Kidney (tissue), 14 donors: ENCODE results near the gene PEAK1. TPM values are rescaled to one million over a fixed set of nuclear protein-coding genes. Genes with fewer than 3 reads are reported as not detected.

ENCODE experiments used
- DNase-seq, 5 donors: peaks; one replicate each; pipeline ENCODE4 v3.0.0-alpha.2; 2013 to 2020
- FAIRE-seq: peaks from 2 replicates; lab custom pipeline; 2012; peaks lifted over from hg19 to GRCh38; lab: Jason Lieb, UNC
- H3K27ac ChIP-seq, 2 donors: one replicate each; pipeline ENCODE4 v1.7.0; 2013; ENCODE audit warnings: low read depth in 2 of 2, low read length in 2 of 2, inconsistent platforms in 1 of 2
- H3K27me3 ChIP-seq: one replicate; pipeline ENCODE4 v1.7.1; 2013; ENCODE audit warnings: low read length, inconsistent platforms; ENCODE audit not compliant: control insufficient read depth, insufficient read depth
- H3K36me3 ChIP-seq, 3 donors: one replicate each; pipeline versions ENCODE4 v1.7.0 to v1.7.1; 2013; ENCODE audit warnings: low read length in 3 of 3, control low read depth in 1 of 3, inconsistent platforms in 1 of 3; ENCODE audit not compliant: insufficient read depth in 3 of 3, control insufficient read depth in 2 of 3
- H3K4me1 ChIP-seq, 3 donors: one replicate each; pipeline versions ENCODE4 v1.7.0 to v1.7.1; 2013; ENCODE audit warnings: low read length in 3 of 3, inconsistent platforms in 1 of 3, low read depth in 1 of 3; ENCODE audit not compliant: control insufficient read depth in 2 of 3, insufficient read depth in 2 of 3
- H3K4me3 ChIP-seq, 3 donors: one replicate each; pipeline versions ENCODE4 v1.7.0 to v1.8.1; 2013; ENCODE audit warnings: low read length in 3 of 3, control low read depth in 1 of 3, inconsistent platforms in 1 of 3
- H3K9ac ChIP-seq, 3 donors: one replicate each; pipeline versions ENCODE4 v1.7.0 to v1.7.1; 2013; ENCODE audit warnings: low read length in 3 of 3, control low read depth in 1 of 3, inconsistent platforms in 1 of 3
- H3K9me3 ChIP-seq, 3 donors: one replicate each; pipeline versions ENCODE4 v1.7.0 to v1.7.1; 2013; ENCODE audit warnings: low read length in 3 of 3, control low read depth in 1 of 3, inconsistent platforms in 1 of 3; ENCODE audit not compliant: control insufficient read depth in 2 of 3, insufficient read depth in 1 of 3
- intact Hi-C: fragments of 100-400 bp; cut with DNase I; formaldehyde crosslinking; loops from one replicate; pipeline ENCODE4 v1.11.1; 2022
- polyA plus RNA-seq: library from polyadenylated mRNA; stranded (reverse); fragments of 350-450 nt; fragmentation: Illumina TruSeq; extraction: RNeasy Lipid Tissue Mini Kit (QIAGEN cat#74804); gene quantifications from one replicate; pipeline ENCODE4 v1.2.3, GENCODE V29; 2014; ENCODE audit warnings: low read depth, low replicate concordance; ENCODE audit not compliant: insufficient read depth
- total RNA-seq: library from RNA; stranded (reverse); fragmentation: NEBNext Ultra II Directional; extraction: Animal tissue kit (Norgen Biotek cat#: 25700); gene quantifications from one replicate; pipeline ENCODE4 v1.2.1, GENCODE V29; 2021
- TF ChIP-seq, protein P1 (sequence below): IDR thresholded peaks from 3 replicates; pipeline ENCODE4 v1.5.1; 2012; ENCODE audit warnings: mild to moderate bottlenecking, moderate library complexity, borderline replicate concordance; ENCODE audit not compliant: insufficient read depth; ENCODE audit errors: extremely low read depth
- donor health status: control.
- donor health status: control.
- donor health status: control.
- donor health status: control.
- donor health status: control.
- donor health status: DM: yes; HTN: yes; CAD: no.
- donor health status: Normal renal cell carcinoma (clear cell type).

The PEAK1 gene
- total and polyA plus RNA-seq, 2 donors from 2014 or later, result 2.9 to 50.3 TPM

DNA sequence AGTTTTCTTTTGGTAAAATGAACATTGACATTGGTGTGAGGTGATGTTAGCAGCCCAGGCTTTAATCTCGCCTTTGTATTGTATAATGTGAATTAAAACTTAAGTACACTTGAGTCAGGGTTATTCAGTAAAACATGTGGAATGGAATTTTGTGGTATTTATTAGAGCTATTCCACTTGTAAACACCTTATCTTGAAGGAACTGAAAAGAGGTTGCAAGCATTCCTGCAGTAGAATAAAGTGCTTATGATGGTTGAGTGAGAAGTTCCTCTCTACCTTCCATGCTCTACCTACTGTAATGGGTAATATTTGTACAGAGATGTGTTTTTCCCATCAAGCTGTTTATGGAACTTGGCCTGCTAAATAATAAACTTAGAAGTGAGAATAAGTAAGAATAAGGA is 36.8 kb upstream of the PEAK1 start:
- Histone ChIP-seq H3K36me3 (peaks cover 5 to 9% (median 8%) of the 10 kb centered on the region in 3 donors), H3K9ac (no peak overlapping the region), H3K9me3 (no peaks in the 10 kb centered on the region), H3K27ac (no peak overlapping the region), H3K4me1 (peaks cover 0 to 19% (median 12%) of the 10 kb centered on the region in 3 donors), H3K4me3 (no peak overlapping the region), H3K27me3 (no peaks in the 10 kb centered on the region)
- DNase-seq (no peak), FAIRE-seq (no peak)
- intact Hi-C loops, result no loop called here
- TF ChIP-seq, protein P1, sequence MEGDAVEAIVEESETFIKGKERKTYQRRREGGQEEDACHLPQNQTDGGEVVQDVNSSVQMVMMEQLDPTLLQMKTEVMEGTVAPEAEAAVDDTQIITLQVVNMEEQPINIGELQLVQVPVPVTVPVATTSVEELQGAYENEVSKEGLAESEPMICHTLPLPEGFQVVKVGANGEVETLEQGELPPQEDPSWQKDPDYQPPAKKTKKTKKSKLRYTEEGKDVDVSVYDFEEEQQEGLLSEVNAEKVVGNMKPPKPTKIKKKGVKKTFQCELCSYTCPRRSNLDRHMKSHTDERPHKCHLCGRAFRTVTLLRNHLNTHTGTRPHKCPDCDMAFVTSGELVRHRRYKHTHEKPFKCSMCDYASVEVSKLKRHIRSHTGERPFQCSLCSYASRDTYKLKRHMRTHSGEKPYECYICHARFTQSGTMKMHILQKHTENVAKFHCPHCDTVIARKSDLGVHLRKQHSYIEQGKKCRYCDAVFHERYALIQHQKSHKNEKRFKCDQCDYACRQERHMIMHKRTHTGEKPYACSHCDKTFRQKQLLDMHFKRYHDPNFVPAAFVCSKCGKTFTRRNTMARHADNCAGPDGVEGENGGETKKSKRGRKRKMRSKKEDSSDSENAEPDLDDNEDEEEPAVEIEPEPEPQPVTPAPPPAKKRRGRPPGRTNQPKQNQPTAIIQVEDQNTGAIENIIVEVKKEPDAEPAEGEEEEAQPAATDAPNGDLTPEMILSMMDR, result no peak

- Histone ChIP-seq H3K4me3 (no peak overlapping the region), H3K27me3 (no peaks in the 10 kb centered on the region), H3K9ac (no peak overlapping the region), H3K36me3 (peaks cover 5 to 9% (median 5%) of the 10 kb centered on the region in 3 donors), H3K27ac (no peak overlapping the region), H3K4me1 (peaks cover 0 to 19% (median 12%) of the 10 kb centered on the region in 3 donors), H3K9me3 (no peaks in the 10 kb centered on the region)
- peak in 2 of 5 donors; percentile 59 to 88 for DNase-seq
- intact Hi-C loops, result no loop called here
- TF ChIP-seq, protein P1, result no peak
- no peak for FAIRE-seq
Measured at GRCh38 chr15:77455696-77456321, 35.9 kb upstream of the PEAK1 start.

DNA sequence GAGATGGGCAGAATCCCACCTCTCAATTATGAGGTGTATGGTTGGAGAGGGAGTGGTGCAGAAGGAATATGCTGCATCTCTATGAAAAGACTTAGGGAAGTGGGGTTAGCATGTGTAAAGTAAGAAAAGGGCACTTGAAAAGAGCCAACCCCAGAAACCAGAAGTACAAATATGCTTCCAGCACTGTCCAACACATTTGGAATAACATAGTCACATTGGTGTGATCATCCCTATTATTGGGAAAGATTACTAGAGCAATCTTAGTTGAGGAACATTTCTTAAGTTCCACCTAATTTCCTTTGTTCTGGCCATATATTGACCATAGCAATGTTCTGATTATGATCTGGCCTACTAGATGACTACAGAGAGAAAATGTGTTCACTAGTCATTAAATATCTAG is 35.0 kb upstream of the PEAK1 start:
- Histone ChIP-seq H3K9ac (no peak overlapping the region), H3K4me1 (peaks cover 0 to 19% (median 12%) of the 10 kb centered on the region in 3 donors), H3K4me3 (no peak overlapping the region), H3K27ac (no peak overlapping the region), H3K9me3 (no peaks in the 10 kb centered on the region), H3K36me3 (peaks cover 5 to 9% (median 5%) of the 10 kb centered on the region in 3 donors), H3K27me3 (no peaks in the 10 kb centered on the region)
- TF ChIP-seq, protein P1, result no peak
- intact Hi-C loops, result no loop called here
- FAIRE-seq (no peak), DNase-seq (no peak)
